Sigmoid colon (tissue), 7 donors: Measurements from ENCODE around the gene GPR55. TPM values are rescaled to one million over a fixed set of nuclear protein-coding genes. Genes with fewer than 3 reads are reported as not detected.
A peak's percentile ranks its signal among the peaks of the same experiment; 100 is the strongest.
"Not testable (repeated sequence)": the region's sequence is repeated elsewhere in the genome, so short reads cannot be mapped to it uniquely, and the experiment has no call there.

Experiments
- DNase-seq: peaks from one replicate; pipeline ENCODE4 v3.0.0-alpha.2; 2019
- H3K27ac ChIP-seq, 4 donors: fragments of 200-600 bp; sonication (generic); one replicate each; pipeline ENCODE4 v1.5.1; 2016 to 2019; ENCODE audit warnings: mild to moderate bottlenecking in 1 of 4
- H3K27me3 ChIP-seq, 3 donors: fragments of 200-600 bp; sonication (generic); one replicate each; pipeline ENCODE4 v1.5.1; 2019; ENCODE audit warnings: mild to moderate bottlenecking in 1 of 3
- H3K36me3 ChIP-seq, 4 donors: fragments of 200-600 bp; sonication (generic); one replicate each; pipeline ENCODE4 v1.5.1; 2016 to 2019
- H3K4me1 ChIP-seq, 4 donors: fragments of 200-600 bp; sonication (generic); one replicate each; pipeline ENCODE4 v1.5.1; 2017 to 2019
- H3K4me3 ChIP-seq, 4 donors: fragments of 200-600 bp; sonication (generic); one replicate each; pipeline ENCODE4 v1.5.1; 2017 to 2019; ENCODE audit warnings: mild to moderate bottlenecking in 2 of 4, moderate library complexity in 1 of 4
- H3K9me3 ChIP-seq, 4 donors: fragments of 200-600 bp in 3 of 4; sonication (generic) in 3 of 4; one replicate each; pipeline versions ENCODE4 v1.5.1 to v1.6.1; 2013 to 2019
- EP300 ChIP-seq, 4 donors: sonication (generic); formaldehyde crosslinking; IDR thresholded peaks; one replicate each; pipeline ENCODE4 v1.6.1; 2017; ENCODE audit warnings: antibody characterized with exemption in 4 of 4
- POLR2A ChIP-seq, 2 donors: fragments of 450-650 bp; IDR thresholded peaks; one replicate each; pipeline ENCODE4 v1.6.1; 2016; ENCODE audit warnings: antibody characterized with exemption in 2 of 2, mild to moderate bottlenecking in 2 of 2, moderate library complexity in 2 of 2
- POLR2AphosphoS5 ChIP-seq, 4 donors: sonication (generic); formaldehyde crosslinking; IDR thresholded peaks; one replicate each; pipeline ENCODE4 v1.6.1; 2017; ENCODE audit warnings: antibody characterized with exemption in 4 of 4
- WGBS, 2 donors: extraction: QIAGEN DNeasy Blood & Tissue Kit; methylation state at CpG; one replicate each; pipeline ENCODE4 v1.1.7; 2013; 5-methylcytosine and 5-hydroxymethylcytosine counted together
- intact Hi-C: fragments of 100-400 bp; cut with DNase I; formaldehyde crosslinking; loops from one replicate; pipeline ENCODE4 v1.15.1; 2023
- polyA plus RNA-seq, 3 donors: library from polyadenylated mRNA; stranded (reverse); fragments of 200-250 nt; gene quantifications; one replicate each; pipeline ENCODE4 v1.2.3, GENCODE V29; 2013
- total RNA-seq, 4 donors: library from RNA; depleted of rRNA; stranded (reverse); fragments of >200 nt; gene quantifications; one replicate each; pipeline ENCODE4 v1.1.0, GENCODE V29; 2016
- TF ChIP-seq, protein P1 (sequence below), 4 experiments: fragments of 450-650 bp in 3 of 4; fragments of 200-600 bp in 1 of 4; IDR thresholded peaks; one replicate each; pipeline ENCODE4 v1.5.1; 2016 to 2019; ENCODE audit warnings: antibody characterized with exemption in 4 of 4, mild to moderate bottlenecking in 3 of 4, moderate library complexity in 2 of 4
- donor health status: healthy with polysubstance abuse.
- donor health status: Bipolar disorder and iron deficiency.
- donor health status: healthy.

GPR55 gene
- total and polyA plus RNA-seq, 7 donors, result 0.23 to 1.4 TPM; not detected in 5

DNA sequence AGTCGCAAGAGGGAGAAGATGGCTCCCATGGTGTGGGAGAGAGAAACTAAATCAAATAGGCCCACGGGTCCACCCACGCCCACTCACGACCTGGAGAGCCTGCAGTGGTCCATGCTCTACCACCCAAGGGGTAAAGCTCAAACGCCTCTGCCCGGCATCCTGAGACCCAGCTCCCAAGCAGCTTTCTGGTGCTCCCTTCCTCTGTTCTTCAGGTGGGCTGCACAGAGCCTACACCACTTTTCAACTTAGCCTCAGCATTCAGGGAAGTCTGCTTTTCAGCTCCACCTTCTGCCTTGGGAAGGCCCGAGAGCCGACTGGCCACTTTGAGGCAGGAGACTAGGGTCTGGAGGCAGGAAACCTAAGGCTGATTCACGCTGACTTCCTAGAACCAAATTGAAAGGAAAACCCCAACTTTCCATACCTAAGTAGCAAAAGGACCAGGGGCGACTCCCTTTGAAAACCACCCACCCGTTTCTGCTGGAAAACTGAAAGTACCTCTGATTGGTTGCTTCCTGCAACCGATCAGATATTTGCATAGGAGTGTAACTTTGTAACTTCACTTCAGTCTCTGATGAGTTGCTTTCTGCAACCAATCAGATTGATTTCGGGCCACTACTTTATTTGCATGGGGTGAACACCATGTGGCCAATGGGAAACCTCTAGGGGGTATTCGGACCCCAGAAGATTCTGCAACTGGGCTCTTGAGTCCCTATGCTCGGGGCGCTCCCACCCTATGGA lies 44.0 kb upstream of the GPR55 start:
- no peaks in the 10 kb centered on the region for H3K9me3 ChIP-seq
- intact Hi-C loops, result no loop called here
- H3K4me3 ChIP-seq, result no peak overlapping the region
- peak; percentile 11 for DNase-seq
- H3K27ac ChIP-seq, result no peak overlapping the region
- no peak for TF ChIP-seq POLR2AphosphoS5 (IDR thresholded peaks at IDR 0.05)
- TF ChIP-seq POLR2A (IDR thresholded peaks at IDR 0.05), result no peak
- TF ChIP-seq, protein P1, sequence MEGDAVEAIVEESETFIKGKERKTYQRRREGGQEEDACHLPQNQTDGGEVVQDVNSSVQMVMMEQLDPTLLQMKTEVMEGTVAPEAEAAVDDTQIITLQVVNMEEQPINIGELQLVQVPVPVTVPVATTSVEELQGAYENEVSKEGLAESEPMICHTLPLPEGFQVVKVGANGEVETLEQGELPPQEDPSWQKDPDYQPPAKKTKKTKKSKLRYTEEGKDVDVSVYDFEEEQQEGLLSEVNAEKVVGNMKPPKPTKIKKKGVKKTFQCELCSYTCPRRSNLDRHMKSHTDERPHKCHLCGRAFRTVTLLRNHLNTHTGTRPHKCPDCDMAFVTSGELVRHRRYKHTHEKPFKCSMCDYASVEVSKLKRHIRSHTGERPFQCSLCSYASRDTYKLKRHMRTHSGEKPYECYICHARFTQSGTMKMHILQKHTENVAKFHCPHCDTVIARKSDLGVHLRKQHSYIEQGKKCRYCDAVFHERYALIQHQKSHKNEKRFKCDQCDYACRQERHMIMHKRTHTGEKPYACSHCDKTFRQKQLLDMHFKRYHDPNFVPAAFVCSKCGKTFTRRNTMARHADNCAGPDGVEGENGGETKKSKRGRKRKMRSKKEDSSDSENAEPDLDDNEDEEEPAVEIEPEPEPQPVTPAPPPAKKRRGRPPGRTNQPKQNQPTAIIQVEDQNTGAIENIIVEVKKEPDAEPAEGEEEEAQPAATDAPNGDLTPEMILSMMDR (IDR thresholded peaks at IDR 0.05), result no peak
- no peak for TF ChIP-seq EP300 (IDR thresholded peaks at IDR 0.05)
- H3K27me3 ChIP-seq, result no peaks in the 10 kb centered on the region
- WGBS, 2 donors, result 83% methylated on average over 16 of the region's 16 CpGs
- H3K4me1 ChIP-seq, result no peaks in the 10 kb centered on the region
- H3K36me3 ChIP-seq, result no peaks in the 10 kb centered on the region

DNA sequence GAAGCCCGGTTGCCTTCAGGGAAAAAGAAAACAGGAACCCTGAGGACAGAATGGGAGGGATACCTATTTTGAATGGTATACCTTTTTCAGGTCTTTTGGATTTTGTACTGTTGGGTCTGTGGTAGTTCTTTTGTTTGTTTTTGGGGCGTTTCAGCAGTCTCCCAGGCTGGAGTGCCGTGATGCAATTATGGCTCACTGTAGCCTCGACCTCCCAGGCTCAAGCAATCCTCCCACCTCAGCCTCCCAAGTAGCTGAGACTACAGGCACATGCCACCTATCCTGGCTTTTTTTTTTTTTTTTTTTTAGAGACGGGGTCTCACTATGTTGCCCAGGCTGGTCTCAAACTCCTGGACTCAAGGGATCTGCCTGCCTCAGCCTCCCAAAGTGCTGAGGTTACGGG lies 43.3 kb upstream of the GPR55 start:
- 61 to 88% methylated on average over 6 of the region's 6 CpGs for WGBS, 2 donors
- H3K36me3 ChIP-seq, intact Hi-C loops, H3K27ac ChIP-seq, DNase-seq, H3K27me3 ChIP-seq, H3K9me3 ChIP-seq, H3K4me3 ChIP-seq, H3K4me1 ChIP-seq: not testable (repeated sequence)

DNA sequence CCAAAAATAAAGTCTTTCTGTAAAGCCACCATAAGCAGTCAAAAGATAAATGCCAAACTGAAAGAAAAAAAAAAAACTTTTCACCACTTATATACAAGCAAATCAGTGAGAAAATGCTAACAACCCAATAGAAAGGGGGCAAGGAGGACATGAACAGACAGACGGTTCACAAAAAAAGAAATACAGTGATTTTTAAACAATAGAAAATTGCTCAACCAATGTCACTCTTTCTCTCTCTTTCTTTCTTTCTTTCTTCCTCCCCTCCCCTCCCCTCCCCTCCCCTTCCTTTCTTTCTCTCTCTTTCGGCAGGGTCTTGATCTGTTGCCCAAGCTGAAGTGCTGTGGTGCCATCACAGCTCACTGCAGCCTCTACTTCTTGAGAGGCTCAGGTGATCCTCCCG lies 42.1 kb upstream of the GPR55 start:
- no peaks in the 10 kb centered on the region for H3K4me1 ChIP-seq
- H3K27ac ChIP-seq, result no peak overlapping the region
- no peaks in the 10 kb centered on the region for H3K27me3 ChIP-seq
- no peaks in the 10 kb centered on the region for H3K36me3 ChIP-seq
- no peak overlapping the region for H3K4me3 ChIP-seq
- intact Hi-C loops, result no loop called here
- no peak for TF ChIP-seq EP300 (IDR thresholded peaks at IDR 0.05)
- TF ChIP-seq, protein P1 (IDR thresholded peaks at IDR 0.05), result no peak
- TF ChIP-seq POLR2A (IDR thresholded peaks at IDR 0.05), result no peak
- no peak for TF ChIP-seq POLR2AphosphoS5 (IDR thresholded peaks at IDR 0.05)
- DNase-seq, result no peak
- WGBS, 2 donors, result 90 to 93% methylated on average over 3 of the region's 3 CpGs
- H3K9me3 ChIP-seq, result no peaks in the 10 kb centered on the region

DNA sequence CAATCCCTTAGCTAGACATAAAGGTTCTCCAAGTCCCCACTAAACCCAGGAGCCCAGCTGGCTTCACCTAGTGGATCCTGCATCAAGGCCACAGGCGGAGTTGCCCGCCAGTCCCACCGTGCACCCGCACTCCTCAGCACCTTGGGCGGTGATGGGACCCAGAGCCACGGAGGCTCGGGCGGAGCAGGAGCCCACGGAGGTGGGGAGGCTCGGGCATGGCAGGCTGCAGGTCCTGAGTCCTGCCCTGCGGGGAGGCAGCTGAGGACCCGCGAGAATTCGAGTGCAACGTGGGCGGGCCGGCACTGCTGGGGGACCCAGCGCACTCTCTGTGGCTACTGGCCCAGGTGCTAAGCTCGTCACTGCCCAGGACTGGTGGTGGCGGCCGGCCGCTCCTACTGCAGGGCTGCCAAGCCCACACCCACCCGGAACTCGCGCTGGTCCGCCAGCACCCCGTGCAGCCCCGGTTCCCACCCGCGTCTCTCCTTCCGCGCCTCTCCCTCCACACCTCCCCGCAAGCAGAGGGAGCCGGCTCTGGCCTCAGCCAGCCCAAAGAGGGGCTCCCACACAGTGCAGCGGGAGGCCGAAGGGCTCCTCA lies 39.2 kb upstream of the GPR55 start:
- Histone ChIP-seq H3K27ac (no peak overlapping the region), H3K27me3 (peaks cover 0 to 5% (median 0%) of the 10 kb centered on the region in 3 donors), H3K4me1 (no peaks in the 10 kb centered on the region), H3K4me3 (no peak overlapping the region), H3K9me3 (no peaks in the 10 kb centered on the region), H3K36me3 (no peaks in the 10 kb centered on the region)
- WGBS, 2 donors, result 95 to 97% methylated on average over 36 of the region's 36 CpGs
- intact Hi-C loops, result no loop called here
- no peak for TF ChIP-seq POLR2AphosphoS5 (IDR thresholded peaks at IDR 0.05)
- no peak for TF ChIP-seq EP300 (IDR thresholded peaks at IDR 0.05)
- TF ChIP-seq POLR2A (IDR thresholded peaks at IDR 0.05), result no peak
- TF ChIP-seq, protein P1 (IDR thresholded peaks at IDR 0.05), result no peak
- no peak for DNase-seq

DNA sequence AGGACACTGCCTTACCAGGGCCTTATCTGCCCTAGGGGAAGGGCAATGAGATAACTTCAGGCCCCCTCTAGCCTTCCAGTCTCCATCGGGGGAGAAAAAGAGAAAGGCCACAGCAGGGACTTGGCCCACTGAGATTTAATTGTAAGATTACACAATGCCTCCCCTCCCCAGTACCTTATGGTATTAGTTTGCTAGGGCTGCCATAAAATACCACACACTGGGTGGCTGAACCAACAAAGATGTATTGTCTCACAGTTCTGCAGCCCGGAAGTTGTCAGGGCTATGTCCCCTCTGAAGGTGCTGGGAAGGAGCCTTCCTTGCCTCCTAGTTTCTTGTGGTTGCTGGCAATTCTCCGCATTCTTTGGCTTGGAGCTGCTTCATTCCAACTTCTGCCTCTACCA lies 36.0 kb upstream of the GPR55 start:
- H3K36me3 ChIP-seq, result no peaks in the 10 kb centered on the region
- H3K27me3 ChIP-seq, result peaks cover 0 to 36% (median 3%) of the 10 kb centered on the region in 3 donors
- 24 to 58% methylated on average over 3 of the region's 3 CpGs for WGBS, 2 donors
- no peak overlapping the region for H3K27ac ChIP-seq
- TF ChIP-seq EP300 (IDR thresholded peaks at IDR 0.05) (no peak), POLR2AphosphoS5 (IDR thresholded peaks at IDR 0.05) (no peak)
- TF ChIP-seq, protein P1 (IDR thresholded peaks at IDR 0.05), result no peak
- no peak overlapping the region for H3K4me3 ChIP-seq
- no peak for DNase-seq
- intact Hi-C loops, result no loop called here
- H3K9me3 ChIP-seq, result no peaks in the 10 kb centered on the region
- H3K4me1 ChIP-seq, result peaks cover 0 to 11% (median 4%) of the 10 kb centered on the region in 4 donors
